OCI-LY1 (cell line): ENCODE measurements around the gene ABCB8.

Source experiments
- H2AFZ ChIP-seq: fragments of 200-600 bp; sonication (generic), shearing (Covaris generic); 2 replicates; pipeline ENCODE4 v1.6.0; 2014; ENCODE audit warnings: antibody characterized with exemption, mild to moderate bottlenecking, low read length
- H3F3A ChIP-seq: fragments of 200-600 bp; sonication (generic), shearing (Covaris generic); 2 replicates; pipeline ENCODE4 v1.6.0; 2014; ENCODE audit warnings: mild to moderate bottlenecking, antibody characterized with exemption, low read length, moderate library complexity; ENCODE audit not compliant: insufficient read depth
- H3K27ac ChIP-seq: fragments of 200-600 bp; sonication (generic); 2 replicates; pipeline ENCODE4 v1.5.1; 2014; ENCODE audit warnings: low read length, mixed run types, mild to moderate bottlenecking, low read depth; ENCODE audit not compliant: poor library complexity, severe bottlenecking
- H3K27me3 ChIP-seq: fragments of 200-600 bp; sonication (generic); 2 replicates; pipeline ENCODE4 v1.6.0; 2014; ENCODE audit warnings: antibody characterized with exemption, mild to moderate bottlenecking, low read length, moderate library complexity; ENCODE audit not compliant: insufficient read depth
- H3K36me3 ChIP-seq: fragments of 200-600 bp; sonication (generic); 2 replicates; pipeline ENCODE4 v1.6.1; 2014; ENCODE audit warnings: mild to moderate bottlenecking, antibody characterized with exemption, low read length, moderate library complexity, mixed read lengths; ENCODE audit not compliant: insufficient read depth
- H3K4me1 ChIP-seq: fragments of 200-600 bp; sonication (generic); 2 replicates; pipeline ENCODE4 v1.5.1; 2014; ENCODE audit warnings: mild to moderate bottlenecking, low read length, moderate library complexity; ENCODE audit not compliant: insufficient read depth, severe bottlenecking
- H3K4me2 ChIP-seq: fragments of 200-600 bp; sonication (generic), shearing (Covaris generic); 2 replicates; pipeline ENCODE4 v1.6.1; 2014; ENCODE audit warnings: low read length
- H3K4me3 ChIP-seq: fragments of 200-600 bp; sonication (generic); 2 replicates; pipeline ENCODE4 v1.5.1; 2014; ENCODE audit warnings: low read length, low read depth, mild to moderate bottlenecking, mixed read lengths; ENCODE audit not compliant: poor library complexity, severe bottlenecking
- H3K79me2 ChIP-seq: fragments of 200-600 bp; shearing (Covaris generic); 2 replicates; pipeline ENCODE4 v1.6.1; 2016; ENCODE audit warnings: mixed run types, low read length, mixed read lengths; ENCODE audit not compliant: insufficient read depth
- H3K9ac ChIP-seq: fragments of 200-600 bp; sonication (generic), shearing (Covaris generic); 2 replicates; pipeline ENCODE4 v1.6.1; 2014; ENCODE audit warnings: mild to moderate bottlenecking, low read length, mixed read lengths
- H3K9me2 ChIP-seq: fragments of 200-600 bp; sonication (generic), shearing (Covaris generic); 2 replicates; pipeline ENCODE4 v1.6.1; 2014; ENCODE audit warnings: low read depth, mild to moderate bottlenecking, low read length, mixed read lengths
- H3K9me3 ChIP-seq: fragments of 200-600 bp; shearing (Covaris generic); 2 replicates; pipeline ENCODE4 v1.6.1; 2014; ENCODE audit warnings: low read length, mixed read lengths
- H4K20me1 ChIP-seq: fragments of 200-600 bp; sonication (generic), shearing (Covaris generic); 2 replicates; pipeline ENCODE4 v1.6.0; 2016; ENCODE audit warnings: mild to moderate bottlenecking, low read length; ENCODE audit not compliant: insufficient read depth
- CTCF ChIP-seq: fragments of 200-600 bp; sonication (generic), shearing (Covaris generic); IDR thresholded peaks from 2 replicates; pipeline ENCODE4 v1.5.1; 2017; ENCODE audit warnings: mild to moderate bottlenecking, antibody characterized with exemption, low read length, moderate library complexity, mixed read lengths
- EZH2 ChIP-seq: fragments of 200-600 bp; sonication (generic), shearing (Covaris generic); IDR thresholded peaks from 2 replicates; pipeline ENCODE4 v1.8.0; 2017; ENCODE audit warnings: borderline replicate concordance, mixed run types, mild to moderate bottlenecking, antibody characterized with exemption, low read length, moderate library complexity, mixed read lengths

The ABCB8 gene

GRCh38 chr7:150999497-151000230 is 28.6 kb upstream of the ABCB8 start:
- Histone ChIP-seq H4K20me1 (no peaks in the 10 kb centered on the region), H3K27me3 (no peaks in the 10 kb centered on the region; the same call in 1 of the 2 replicates), H3K9ac (no peak overlapping the region), H3K9me2 (no peaks in the 10 kb centered on the region), H3K9me3 (no peaks in the 10 kb centered on the region), H3K36me3 (no peaks in the 10 kb centered on the region), H2AFZ (no peak overlapping the region), H3K79me2 (no peaks in the 10 kb centered on the region), H3K4me3 (no peak overlapping the region), H3F3A (no peaks in the 10 kb centered on the region), H3K4me2 (no peak overlapping the region), H3K27ac (no peak overlapping the region), H3K4me1 (peaks cover 3% of the 10 kb centered on the region)
- TF ChIP-seq CTCF: no peak
- TF ChIP-seq EZH2: no peak

GRCh38 chr7:151000897-151001495 is 27.3 kb upstream of the ABCB8 start:
- Histone ChIP-seq H3K27me3 (no peaks in the 10 kb centered on the region; the same call in 1 of the 2 replicates), H3K9ac (no peak overlapping the region), H3K27ac (no peak overlapping the region), H4K20me1 (no peaks in the 10 kb centered on the region), H3K4me1 (no peaks in the 10 kb centered on the region), H3K79me2 (no peaks in the 10 kb centered on the region), H3K9me3 (no peaks in the 10 kb centered on the region), H3K4me3 (no peak overlapping the region), H3K9me2 (no peaks in the 10 kb centered on the region), H2AFZ (no peak overlapping the region), H3F3A (no peaks in the 10 kb centered on the region), H3K36me3 (no peaks in the 10 kb centered on the region), H3K4me2 (no peak overlapping the region)
- TF ChIP-seq CTCF (no peak), EZH2 (no peak)

GRCh38 chr7:151001546-151001945 is 26.7 kb upstream of the ABCB8 start:
- Histone ChIP-seq H3K36me3 (no peaks in the 10 kb centered on the region), H3K27ac (no peak overlapping the region), H3K79me2 (no peaks in the 10 kb centered on the region), H4K20me1 (no peaks in the 10 kb centered on the region), H3K4me3 (no peak overlapping the region), H3K9me2 (no peaks in the 10 kb centered on the region), H2AFZ (no peak overlapping the region), H3K27me3 (no peaks in the 10 kb centered on the region; the same call in 1 of the 2 replicates), H3K9ac (no peak overlapping the region), H3K9me3 (no peaks in the 10 kb centered on the region), H3K4me2 (no peak overlapping the region), H3F3A (no peaks in the 10 kb centered on the region), H3K4me1 (no peaks in the 10 kb centered on the region)
- no peak for TF ChIP-seq EZH2
